ENCODE measurements around the gene CLSTN1. TPM values are rescaled to one million over a fixed set of nuclear protein-coding genes. Genes with fewer than 3 reads are reported as not detected.
"Not testable (repeated sequence)": the region's sequence is repeated elsewhere in the genome, so short reads cannot be mapped to it uniquely, and the experiment has no call there.

Gene CLSTN1
- total RNA-seq, 1 donor from 2014 or later: 149 TPM

DNA sequence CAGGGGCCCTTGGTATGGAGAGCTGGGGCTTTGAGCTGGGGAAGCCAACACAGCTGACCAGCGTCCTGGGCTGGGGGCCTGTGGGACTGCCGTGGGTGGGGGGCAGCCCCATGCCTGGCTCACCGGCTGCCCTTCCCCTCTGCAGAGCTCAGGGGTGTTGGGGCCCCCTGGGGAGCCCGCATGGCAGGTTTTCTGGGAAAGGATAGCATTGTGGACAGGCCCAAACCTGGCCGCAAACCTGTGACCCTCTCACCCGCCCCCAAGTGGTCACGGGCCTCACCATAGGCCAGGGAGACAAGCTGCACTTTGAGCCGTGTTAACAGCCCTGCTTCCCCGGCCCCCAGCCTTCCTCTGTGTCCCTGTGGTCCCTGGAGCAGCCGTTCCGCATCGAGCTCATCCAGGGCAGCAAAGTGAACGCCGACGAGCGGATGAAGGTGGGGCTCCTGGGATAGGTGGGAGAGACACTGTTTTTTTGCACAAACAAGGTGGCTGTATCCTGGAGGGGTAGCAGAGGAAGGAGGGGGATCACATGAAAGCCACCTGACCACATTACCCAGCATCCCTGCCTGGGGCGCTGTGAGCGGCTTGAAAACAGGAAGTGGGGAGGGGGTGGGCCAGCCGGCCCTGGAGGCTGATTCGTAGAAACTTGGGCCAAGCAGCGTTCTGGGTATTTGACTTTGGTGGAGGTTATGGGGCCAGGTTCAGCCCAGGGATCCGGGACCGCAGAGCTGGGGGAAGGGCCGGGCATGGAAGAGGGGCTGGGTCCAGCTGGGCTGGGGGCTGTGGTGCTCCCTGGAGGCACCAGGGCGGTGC lies 106.4 kb downstream of the CLSTN1 start:
- DNase-seq (ENCODE audit: extremely low read depth, low read depth, low spot score): no peak

GRCh38 chr1:9716404-9717192 lies 107.2 kb downstream of the CLSTN1 start:
- DNase-seq (ENCODE audit: extremely low read depth, low read depth, low spot score): no peak

GRCh38 chr1:9715536-9716226 lies 108.1 kb downstream of the CLSTN1 start:
- DNase-seq (ENCODE audit: extremely low read depth, low read depth, low spot score): no peak

DNA sequence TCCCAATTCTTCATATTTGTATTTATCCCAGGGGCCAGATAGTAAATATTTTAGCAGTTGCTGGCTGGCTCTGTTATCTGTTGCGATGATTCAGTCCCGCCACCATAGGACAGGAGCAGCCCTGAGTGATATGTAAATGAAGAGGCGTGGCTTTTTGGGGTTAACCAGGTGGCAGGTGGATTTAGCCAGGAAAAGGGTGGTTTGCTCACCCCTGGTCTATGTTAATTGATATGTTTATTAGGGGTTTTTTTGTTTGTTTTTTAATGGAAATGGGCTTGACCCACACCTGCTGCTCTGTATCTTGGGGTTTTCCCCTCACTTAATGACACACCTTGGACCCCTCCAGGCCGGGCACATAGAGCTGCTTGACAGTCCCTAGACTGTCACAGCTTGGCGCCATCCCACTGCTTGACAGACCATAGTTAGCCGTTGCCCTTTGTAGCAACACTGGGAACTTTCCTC lies 109.5 kb downstream of the CLSTN1 start:
- no peak for DNase-seq (ENCODE audit: extremely low read depth, low read depth, low spot score)

GRCh38 chr1:9712767-9713166 lies 111.0 kb downstream of the CLSTN1 start:
- DNase-seq (ENCODE audit: extremely low read depth, low read depth, low spot score): not testable (repeated sequence)

DNA sequence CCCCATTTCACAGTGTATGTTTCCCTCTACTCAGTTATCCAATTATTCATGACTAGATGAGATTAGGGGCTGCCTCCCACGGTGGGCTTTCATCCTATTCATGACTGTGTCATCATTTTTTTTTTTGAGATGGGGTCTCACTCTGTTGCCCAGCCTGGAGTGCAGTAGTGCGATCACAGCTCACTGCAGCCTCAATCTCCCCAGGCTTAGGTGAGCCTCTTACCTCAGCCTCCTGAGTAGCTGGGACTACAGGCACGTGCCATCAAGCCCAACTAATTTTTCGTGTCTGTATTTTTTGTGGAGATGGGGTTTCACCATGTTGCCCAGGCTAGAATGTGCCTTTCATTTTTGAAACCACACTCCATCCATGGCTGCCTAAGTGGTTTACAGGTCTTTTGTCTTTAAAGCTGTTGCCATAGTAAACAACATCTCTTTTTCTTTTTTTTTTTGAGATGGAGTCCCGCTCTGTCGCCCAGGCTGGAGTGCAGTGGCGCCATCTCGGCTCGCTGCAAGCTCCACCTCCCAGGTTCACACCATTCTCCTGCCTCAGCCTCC lies 112.2 kb downstream of the CLSTN1 start:
- no peak for DNase-seq (ENCODE audit: extremely low read depth, low read depth, low spot score)

GRCh38 chr1:9710037-9710436 lies 113.7 kb downstream of the CLSTN1 start:
- no peak for DNase-seq (ENCODE audit: extremely low read depth, low read depth, low spot score)

DNA sequence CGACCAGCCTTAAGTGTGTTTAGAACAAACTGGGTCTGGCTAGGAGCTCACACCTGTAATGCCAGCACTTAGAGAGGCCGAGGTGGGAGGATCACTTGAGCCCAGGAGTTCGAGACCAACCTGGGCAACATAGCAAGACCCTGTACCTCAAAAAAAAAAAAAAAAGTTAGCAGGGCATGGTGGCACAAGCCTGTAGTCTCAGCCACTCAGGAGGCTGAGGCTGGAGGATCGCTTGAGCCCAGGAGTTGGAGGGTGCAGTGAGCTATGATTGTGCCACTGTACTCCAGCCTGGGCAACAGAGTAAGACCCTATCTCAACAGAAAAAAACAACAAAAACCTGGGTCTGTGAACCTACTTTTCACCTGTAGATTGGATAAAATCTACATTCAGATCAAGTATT lies 117.6 kb downstream of the CLSTN1 start:
- no peak for DNase-seq (ENCODE audit: extremely low read depth, low read depth, low spot score)

- no peak for DNase-seq (ENCODE audit: extremely low read depth, low read depth, low spot score)
Observed at GRCh38 chr1:9705337-9706093, 118.2 kb downstream of the CLSTN1 start.

DNA sequence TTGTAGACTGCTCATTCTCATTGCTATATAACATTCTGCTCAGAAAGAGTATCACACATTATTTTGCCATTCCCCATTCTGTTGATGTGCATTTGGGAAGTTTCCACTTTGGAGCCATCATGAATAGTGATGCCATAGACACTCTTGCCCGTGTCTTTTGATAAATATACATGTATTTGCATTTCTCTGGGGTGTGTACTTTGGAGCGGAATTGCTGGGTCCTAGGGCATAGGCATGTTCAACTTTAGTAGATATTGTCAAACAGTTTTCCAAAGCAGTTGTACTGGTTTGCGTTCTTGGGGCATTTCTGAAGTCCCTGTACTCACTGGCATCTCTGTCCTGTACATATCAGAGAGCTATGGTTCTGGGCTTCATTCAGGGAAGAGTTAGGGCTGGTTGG lies 120.1 kb downstream of the CLSTN1 start:
- no peak for DNase-seq (ENCODE audit: extremely low read depth, low read depth, low spot score)

DNA sequence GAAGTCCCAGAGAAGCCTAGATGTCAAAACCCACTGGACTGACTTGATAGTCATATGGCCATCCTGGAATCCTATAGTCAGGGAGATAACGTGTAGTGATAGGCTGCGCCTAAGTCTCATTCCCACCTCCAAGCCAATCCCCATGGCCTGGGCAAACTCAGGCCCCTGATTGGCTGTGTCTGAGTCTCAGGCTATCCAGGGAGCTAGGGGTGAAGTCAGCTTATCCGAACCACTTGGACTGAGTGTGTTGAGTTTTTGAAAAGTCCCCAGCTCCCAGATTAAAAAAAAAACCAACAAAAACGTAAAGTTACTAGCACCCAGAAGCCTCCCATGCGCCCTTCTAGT lies 120.6 kb downstream of the CLSTN1 start:
- no peak for DNase-seq (ENCODE audit: extremely low read depth, low read depth, low spot score)

GRCh38 chr1:9701665-9702064 lies 122.1 kb downstream of the CLSTN1 start:
- DNase-seq (ENCODE audit: extremely low read depth, low read depth, low spot score): no peak

- DNase-seq (ENCODE audit: extremely low read depth, low read depth, low spot score): no peak
Observed at GRCh38 chr1:9700340-9700739, 123.4 kb downstream of the CLSTN1 start.

DNA sequence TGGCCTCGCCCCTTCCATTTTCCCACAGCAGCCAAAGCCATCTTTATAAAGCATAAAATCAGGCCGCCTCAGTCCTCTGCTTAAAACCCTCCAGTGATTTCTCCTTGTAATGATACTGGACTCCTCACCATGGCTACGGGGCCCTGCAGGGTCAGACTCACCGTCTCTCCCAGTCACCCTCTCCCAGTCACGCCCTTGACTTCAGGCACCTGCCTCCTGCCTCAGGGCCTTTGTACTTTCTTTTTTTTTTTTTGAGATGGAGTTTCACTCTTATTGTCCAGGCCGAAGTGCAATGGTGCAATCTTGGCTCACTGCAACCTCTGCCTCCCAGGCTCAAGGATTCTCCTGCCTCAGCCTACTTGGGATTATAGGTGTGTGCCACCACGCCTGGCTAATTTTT lies 124.4 kb downstream of the CLSTN1 start:
- no peak for DNase-seq (ENCODE audit: extremely low read depth, low read depth, low spot score)

DNA sequence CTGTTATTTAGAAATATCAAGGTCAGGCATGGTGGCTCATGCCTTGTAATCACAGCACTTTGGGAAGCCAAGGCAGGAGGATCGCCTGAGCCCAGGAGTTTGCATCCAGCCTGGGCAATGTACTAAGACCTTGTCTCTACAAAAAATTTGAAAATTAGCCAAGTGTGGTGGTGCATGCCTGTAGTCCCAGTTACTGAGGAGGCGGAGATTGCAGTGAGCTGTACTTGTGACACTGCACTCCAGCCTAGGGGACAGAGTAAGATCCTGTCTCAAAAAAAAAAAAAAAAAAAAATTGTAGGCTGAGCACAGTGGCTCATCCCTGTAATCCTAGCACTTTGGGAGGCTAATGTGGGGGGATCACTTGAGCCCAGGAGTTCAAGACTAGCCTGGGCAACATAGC lies 127.0 kb downstream of the CLSTN1 start:
- no peak for DNase-seq (ENCODE audit: extremely low read depth, low read depth, low spot score)

DNA sequence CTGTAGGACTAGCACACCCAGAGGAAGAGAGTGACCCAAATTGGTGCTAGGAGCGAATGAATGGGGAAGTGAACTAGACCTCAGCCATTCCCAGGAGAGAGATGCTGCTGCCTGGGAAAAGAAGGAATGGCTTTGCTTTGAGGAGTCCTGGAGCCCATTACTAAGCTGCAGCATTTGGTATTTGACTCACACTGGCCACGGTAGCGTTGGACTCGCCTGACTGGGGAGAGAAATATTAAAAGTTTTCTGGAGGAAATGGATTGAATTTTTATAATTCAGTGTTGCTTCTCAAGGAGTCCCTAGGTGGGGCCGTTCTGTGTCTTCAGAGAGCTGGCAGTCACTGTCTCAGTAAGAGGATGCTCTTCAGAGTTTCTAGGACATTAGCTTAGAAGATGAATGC lies 132.1 kb downstream of the CLSTN1 start:
- no peak for DNase-seq (ENCODE audit: extremely low read depth, low read depth, low spot score)

- no peak for DNase-seq (ENCODE audit: extremely low read depth, low read depth, low spot score)
Observed at GRCh38 chr1:9691108-9691445, 132.7 kb downstream of the CLSTN1 start.

GRCh38 chr1:9690440-9691107 lies 133.2 kb downstream of the CLSTN1 start:
- DNase-seq (ENCODE audit: extremely low read depth, low read depth, low spot score): no peak

- no peak for DNase-seq (ENCODE audit: extremely low read depth, low read depth, low spot score)
Observed at GRCh38 chr1:9689971-9690381, 133.8 kb downstream of the CLSTN1 start.

Measured in glomerular endothelial cell (primary cell).